HepG2 (cell line): ENCODE data around the gene RPL19. TPM values are rescaled to one million over a fixed set of nuclear protein-coding genes. Genes with fewer than 3 reads are reported as not detected.

ENCODE experiments used
- ATAC-seq: fragments of 200-7000 bp; cut with Tn5 transposase; 3 replicates; pipeline ENCODE4 v1.9.1; 2020; ENCODE audit warnings: mild to moderate bottlenecking, moderate library complexity
- BruUV-seq: library from RNA; stranded (reverse); fragments of 400-500 nt; replicated peaks from 2 replicates; lab custom pipeline; 2021; lab: Mats Ljungman, UMichigan
- CTCF ChIA-PET: fragments of 300-600 bp; formaldehyde crosslinking; extraction: SDS; loops from one replicate; lab custom pipeline; 2021; ENCODE audit warnings: low total read pairs, inconsistent platforms, low intra/inter-chr PET ratio; lab: Yijun Ruan, JAX
- POLR2A ChIA-PET: fragments of 350-600 bp; sonication (Branson Sonifier 250); formaldehyde crosslinking; loops from one replicate; lab custom pipeline; 2020; ENCODE audit warnings: antibody characterized with exemption, inconsistent platforms; lab: Yijun Ruan, JAX
- DNase-seq: peaks from one replicate; pipeline ENCODE4 v3.0.0-alpha.2; 2015; ENCODE audit warnings: low spot score
- FAIRE-seq: peaks from 3 replicates; lab custom pipeline; 2011; peaks lifted over from hg19 to GRCh38; lab: Jason Lieb, UNC
- H2AFZ ChIP-seq: one replicate; pipeline ENCODE4 v1.6.1; 2011; ENCODE audit warnings: low read length, inconsistent platforms
- H3K27ac ChIP-seq: fragments of 300-600 bp; 3 replicates; pipeline ENCODE4 v1.8.0; 2011; ENCODE audit warnings: mixed run types, mild to moderate bottlenecking, mixed read lengths, low read length, inconsistent platforms; ENCODE audit not compliant: insufficient read depth; ENCODE audit errors: extremely low read length
- H3K27me3 ChIP-seq, 2 experiments: fragments of 200-600 bp in 1 of 2; 2 replicates in 1 of 2; 3 replicates in 1 of 2; pipeline versions ENCODE4 v1.6.0 to v1.8.0; 2011; ENCODE audit warnings: low read length in 2 of 2, mild to moderate bottlenecking in 2 of 2, moderate library complexity in 2 of 2, inconsistent platforms in 1 of 2; ENCODE audit not compliant: insufficient read depth in 2 of 2, control insufficient read depth in 1 of 2
- H3K36me3 ChIP-seq, 2 experiments: fragments of 200-600 bp in 1 of 2; replicated peaks in 1 of 2; 2 replicates in 1 of 2; 3 replicates in 1 of 2; pipeline versions ENCODE4 v1.5.1 to v1.8.0; 2011; ENCODE audit warnings: low read length in 2 of 2, inconsistent platforms in 1 of 2; ENCODE audit not compliant: insufficient read depth in 2 of 2, control insufficient read depth in 1 of 2
- H3K4me1 ChIP-seq: 2 replicates; pipeline ENCODE4 v1.5.1; 2012; ENCODE audit warnings: low read length, inconsistent platforms; ENCODE audit not compliant: insufficient read depth
- H3K4me2 ChIP-seq: 2 replicates; pipeline ENCODE4 v1.6.0; 2011; ENCODE audit warnings: low read depth, low read length, inconsistent platforms
- H3K4me3 ChIP-seq, 3 experiments: fragments of 200-600 bp in 1 of 3; sonication (generic), shearing (Covaris generic) in 1 of 3; replicated peaks in 1 of 3; 2 replicates each; pipeline ENCODE4 v1.5.1; 2011 to 2016; ENCODE audit warnings: low read length in 3 of 3, inconsistent platforms in 2 of 3, low read depth in 2 of 3, mild to moderate bottlenecking in 2 of 3, control low read depth in 1 of 3, mixed read lengths in 1 of 3; ENCODE audit not compliant: insufficient read depth in 1 of 3
- H3K79me2 ChIP-seq: one replicate; pipeline ENCODE4 v1.6.1; 2011; ENCODE audit warnings: low read length, inconsistent platforms; ENCODE audit not compliant: insufficient read depth
- H3K9ac ChIP-seq: 2 replicates; pipeline ENCODE4 v1.6.0; 2011; ENCODE audit warnings: mild to moderate bottlenecking, low read depth, low read length, inconsistent platforms; ENCODE audit not compliant: insufficient read depth
- H3K9me3 ChIP-seq: 2 replicates; pipeline ENCODE4 v1.5.1; 2012; ENCODE audit warnings: mild to moderate bottlenecking, low read length
- H4K20me1 ChIP-seq: 2 replicates; pipeline ENCODE4 v1.6.0; 2011; ENCODE audit warnings: inconsistent platforms, mild to moderate bottlenecking, low read length, moderate library complexity; ENCODE audit not compliant: insufficient read depth
- CEBPB ChIP-seq: IDR thresholded peaks from 2 replicates; pipeline ENCODE4 v1.6.1; 2011; ENCODE audit warnings: low read depth, low read length, improper control_type of control experiment, borderline replicate concordance
- SRSF1 ChIP-seq: fragments of 200-400 bp; formaldehyde crosslinking; optimal IDR thresholded peaks from 2 replicates; pipeline ENCODE3; 2017; ENCODE audit warnings: mild to moderate bottlenecking, low read depth, low read length, moderate library complexity
- ZNF629 ChIP-seq: sonication (generic); formaldehyde crosslinking; conservative IDR thresholded peaks from 2 replicates; pipeline ENCODE4 v1.5.0; 2020; ENCODE audit warnings: missing genetic modification reagents
- WGBS: methylation state at CpG from one replicate; pipeline ENCODE4 v1.1.6; 2017; ENCODE audit warnings: low lambda C conversion rate; 5-methylcytosine and 5-hydroxymethylcytosine counted together
- in situ Hi-C: cut with HindIII; loops from 2 replicates; pipeline ENCODE4 v1.10.0; 2017; ENCODE audit warnings: low pct_unique_long_range_greater_than_20kb; ENCODE audit not compliant: extremely low pct_ligation_motif_present
- intact Hi-C: fragments of 100-400 bp; cut with micrococcal nuclease; formaldehyde crosslinking; loops from one replicate; pipeline ENCODE4 v1.10.0; 2022; ENCODE audit not compliant: unreplicated experiment
- polyA plus RNA-seq, 8 experiments: library from polyadenylated mRNA; depleted of rRNA in 3 of 8; stranded (reverse) in 7 of 8; unstranded in 1 of 8; fragments of >200 nt; fragmentation: Illumina TruSeq in 4 of 8; extraction: Trizol in 4 of 8; gene quantifications; 2 replicates each; pipeline versions ENCODE4 v1.2.1 to v1.2.3, GENCODE V29; 2011 to 2016; ENCODE audit warnings: low read depth in 4 of 8, missing spikeins in 1 of 8, mixed read lengths in 1 of 8; ENCODE audit not compliant: insufficient read depth in 1 of 8
- total RNA-seq, 5 experiments: library from RNA; depleted of rRNA; stranded (reverse); fragments of >200 nt; fragmentation: Illumina TruSeq; extraction: Trizol; gene quantifications; 2 replicates each; pipeline ENCODE4 v1.2.3, GENCODE V29; 2016; ENCODE audit warnings: low read depth in 1 of 5
- TF ChIP-seq, protein P1 (sequence below), 2 experiments: fragments of 450-650 bp in 1 of 2; sonication (generic) in 1 of 2; formaldehyde crosslinking; IDR thresholded peaks; 2 replicates each; pipeline versions ENCODE4 v1.5.0 to v1.8.0; 2020 to 2022; ENCODE audit warnings: mild to moderate bottlenecking in 1 of 2, missing genetic modification reagents in 1 of 2

The RPL19 gene
- total and polyA plus RNA-seq, 2 of the 13 experiments (the other 11 are each of a cell fraction or from before 2014, with no cell fraction given): 2,522 to 2,768 TPM

DNA sequence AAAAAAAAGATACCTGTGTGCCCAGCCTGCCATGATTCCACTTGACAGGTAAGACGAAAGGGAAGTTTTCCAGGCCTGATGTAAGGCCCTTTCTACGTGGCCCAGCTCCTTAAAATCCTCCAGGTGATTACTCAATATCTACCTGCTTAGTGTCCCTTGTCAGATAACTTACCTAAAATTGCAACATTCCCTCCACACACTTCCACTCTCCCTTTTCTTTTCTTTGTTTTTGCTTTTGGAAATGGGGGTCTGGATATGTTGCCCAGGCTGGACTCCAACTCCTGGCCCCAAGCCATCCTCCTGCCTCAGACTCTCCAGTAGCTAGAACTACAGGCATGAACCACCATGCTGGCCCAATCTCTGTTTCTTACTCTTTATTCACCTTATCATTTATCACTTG is 41.5 kb upstream of the RPL19 start:
- no peak overlapping the region for H3K4me3 ChIP-seq
- H4K20me1 ChIP-seq: no peaks in the 10 kb centered on the region
- H3K4me2 ChIP-seq: no peak overlapping the region
- H2AFZ ChIP-seq: no peak overlapping the region
- H3K4me1 ChIP-seq: peaks cover 24% of the 10 kb centered on the region
- no peaks in the 10 kb centered on the region for H3K36me3 ChIP-seq
- no TSS peak for BruUV-seq
- no peaks in the 10 kb centered on the region for H3K9me3 ChIP-seq
- ATAC-seq (no peak), FAIRE-seq (no peak)
- H3K9ac ChIP-seq: no peak overlapping the region
- intact Hi-C loops: loop anchor here (10.0 kb wide), 1 partner anchor 244 kb away; no protein-coding TSS in a partner anchor
- H3K27me3 ChIP-seq: peaks cover 2 to 5% of the 10 kb centered on the region in 2 experiments
- 18% methylated on average over 2 of the region's 2 CpGs for WGBS
- TF ChIP-seq CEBPB: peak; percentile 62
- TF ChIP-seq, protein P1, sequence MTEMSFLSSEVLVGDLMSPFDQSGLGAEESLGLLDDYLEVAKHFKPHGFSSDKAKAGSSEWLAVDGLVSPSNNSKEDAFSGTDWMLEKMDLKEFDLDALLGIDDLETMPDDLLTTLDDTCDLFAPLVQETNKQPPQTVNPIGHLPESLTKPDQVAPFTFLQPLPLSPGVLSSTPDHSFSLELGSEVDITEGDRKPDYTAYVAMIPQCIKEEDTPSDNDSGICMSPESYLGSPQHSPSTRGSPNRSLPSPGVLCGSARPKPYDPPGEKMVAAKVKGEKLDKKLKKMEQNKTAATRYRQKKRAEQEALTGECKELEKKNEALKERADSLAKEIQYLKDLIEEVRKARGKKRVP (CRISPR knock-in tag; IDR thresholded peaks at IDR 0.05): no peak
- TF ChIP-seq, all 625 proteins: peak for 1
- CTCF ChIA-PET: no interaction called here
- POLR2A ChIA-PET: interaction anchor here (0.9 kb wide), 1 partner anchor 305 kb away, joined by 4 read pairs; the partner anchor contains the start of gene RPL23
- Histone ChIP-seq H3K27ac (no peak overlapping the region), H3K79me2 (no peaks in the 10 kb centered on the region)
- in situ Hi-C loops: loop anchor here (25.0 kb wide), 1 partner anchor 396 kb away; the partner anchor contains the start of gene PSMB3
- no peak for DNase-seq

DNA sequence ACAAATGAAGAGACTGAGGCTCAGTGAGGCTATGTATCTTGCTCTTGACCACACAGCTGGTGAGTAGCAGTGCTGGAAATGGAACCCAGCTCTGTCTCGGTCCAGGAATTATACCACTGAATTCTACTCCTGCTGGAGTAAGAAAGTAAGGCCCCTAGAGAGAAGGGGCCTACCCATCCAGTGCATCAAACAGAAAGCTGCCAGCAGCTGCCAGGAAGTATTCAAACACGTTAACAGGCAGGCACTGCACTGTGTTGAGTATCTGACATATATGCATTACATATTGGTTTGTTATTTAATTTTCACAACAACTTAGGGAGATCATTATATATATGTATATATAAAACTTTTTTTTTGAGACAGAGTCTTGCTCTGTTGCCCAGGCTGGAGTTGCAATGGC is 38.1 kb upstream of the RPL19 start:
- Histone ChIP-seq H2AFZ (no peak overlapping the region), H3K36me3 (no peaks in the 10 kb centered on the region), H3K4me1 (peaks cover 14% of the 10 kb centered on the region; the same call in 1 of the 2 replicates), H3K4me3 (no peak overlapping the region), H3K27ac (no peak overlapping the region), H3K9me3 (no peaks in the 10 kb centered on the region), H3K27me3 (peaks cover 4 to 22% of the 10 kb centered on the region in 2 experiments; a peak in 4 of 5 replicates), H3K9ac (no peak overlapping the region), H3K79me2 (no peaks in the 10 kb centered on the region)
- DNase-seq: no peak
- no peak for ATAC-seq
- in situ Hi-C loops (loop anchor here (25.0 kb wide), 1 partner anchor 400 kb away; the partner anchor contains the start of gene PSMB3), intact Hi-C loops (no loop called here)
- 49% methylated on average over 2 of the region's 2 CpGs for WGBS
- no TSS peak for BruUV-seq
- CTCF ChIA-PET: no interaction called here
- no peak for FAIRE-seq
- TF ChIP-seq SRSF1: no peak
- peak; percentile 45; the same call in 1 of the 2 replicates for TF ChIP-seq ZNF629 (CRISPR knock-in tag)
- TF ChIP-seq, all 625 proteins: peak for 1
- POLR2A ChIA-PET: no interaction called here
- no peaks in the 10 kb centered on the region for H4K20me1 ChIP-seq
- H3K4me2 ChIP-seq: no peak overlapping the region
